Body of pancreas (tissue), 4 donors: ENCODE measurements around the gene FBN1.

Source experiments
- CTCF ChIP-seq, 7 experiments: fragments of 450-650 bp in 4 of 7; fragments of 200-600 bp in 3 of 7; sonication (generic) in 3 of 7; IDR thresholded peaks; one replicate each; pipeline ENCODE4 v1.5.1; 2016 to 2019; ENCODE audit warnings: antibody characterized with exemption in 7 of 7
- POLR2A ChIP-seq, 3 donors: fragments of 450-650 bp; IDR thresholded peaks; one replicate each; pipeline ENCODE4 v1.6.1; 2016; ENCODE audit warnings: antibody characterized with exemption in 3 of 3, mild to moderate bottlenecking in 2 of 3

DNA sequence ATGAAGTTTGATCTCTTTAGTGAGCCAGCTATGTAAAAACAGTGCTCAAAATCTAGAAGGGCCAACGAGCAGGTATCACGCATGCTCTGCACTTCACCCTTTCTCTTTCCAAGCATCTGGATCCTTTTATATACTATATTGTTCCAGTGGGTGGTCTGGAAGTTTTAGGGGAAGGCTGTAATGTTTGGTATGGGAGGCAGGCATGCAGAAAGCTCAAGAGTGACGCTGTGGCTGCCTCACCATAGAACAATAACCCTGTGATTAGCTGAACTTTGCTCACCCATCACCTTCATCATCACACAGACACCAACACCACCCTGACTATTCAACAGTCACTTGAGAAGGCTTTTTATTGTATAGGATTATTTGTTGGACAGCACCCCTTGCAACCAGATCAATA lies 81.6 kb downstream of the FBN1 start:
- TF ChIP-seq CTCF (IDR thresholded peaks at IDR 0.05) (no peak), POLR2A (IDR thresholded peaks at IDR 0.05) (no peak)
